H1 (cell line): ENCODE measurements around the gene PIGZ. TPM values are rescaled to one million over a fixed set of nuclear protein-coding genes. Genes with fewer than 3 reads are reported as not detected.

Experiments used
- CTCF ChIA-PET: fragments of 300-600 bp; sonication (Branson Sonifier 250); formaldehyde crosslinking; loops from one replicate; lab custom pipeline; 2021; ENCODE audit not compliant: partially characterized antibody; lab: Charles Lee
- POLR2A ChIA-PET: fragments of 300-600 bp; sonication (Branson Sonifier 250); formaldehyde crosslinking; loops from one replicate; lab custom pipeline; 2021; ENCODE audit warnings: inconsistent platforms; ENCODE audit not compliant: partially characterized antibody; lab: Charles Lee
- DNase-seq, 2 experiments: peaks; one replicate each; pipeline versions ENCODE4 v3.0.0 to v3.0.0-alpha.2; 2010 to 2022; ENCODE audit warnings: low spot score in 2 of 2, low read depth in 1 of 2, mixed read lengths in 1 of 2
- FAIRE-seq: peaks from 2 replicates; lab custom pipeline; 2011; peaks lifted over from hg19 to GRCh38; lab: Jason Lieb, UNC
- H2AFZ ChIP-seq: 2 replicates; pipeline ENCODE4 v1.8.1; 2012; ENCODE audit warnings: low read length, inconsistent platforms
- H2AK5ac ChIP-seq: 2 replicates; pipeline ENCODE4 v1.6.1; 2013; ENCODE audit warnings: low read depth, low read length
- H2BK120ac ChIP-seq: replicated peaks from 2 replicates; pipeline ENCODE3; 2013; ENCODE audit warnings: low read depth, low read length, inconsistent platforms
- H2BK12ac ChIP-seq: 2 replicates; pipeline ENCODE4 v1.6.1; 2013; ENCODE audit warnings: low read depth, low read length
- H2BK15ac ChIP-seq: 2 replicates; pipeline ENCODE4 v1.6.1; 2013; ENCODE audit warnings: low read length
- H2BK20ac ChIP-seq: 2 replicates; pipeline ENCODE4 v1.6.1; 2013; ENCODE audit warnings: low read length
- H2BK5ac ChIP-seq: 2 replicates; pipeline ENCODE4 v1.6.1; 2013; ENCODE audit warnings: low read depth, low read length
- H3K14ac ChIP-seq: 2 replicates; pipeline ENCODE4 v1.6.1; 2013; ENCODE audit warnings: inconsistent platforms; ENCODE audit not compliant: insufficient read length
- H3K18ac ChIP-seq: 2 replicates; pipeline ENCODE4 v1.6.1; 2013; ENCODE audit warnings: low read length; ENCODE audit errors: extremely low read depth
- H3K23ac ChIP-seq: 2 replicates; pipeline ENCODE4 v1.6.1; 2013; ENCODE audit warnings: inconsistent platforms; ENCODE audit not compliant: insufficient read length
- H3K23me2 ChIP-seq: 2 replicates; pipeline ENCODE4 v1.6.1; 2013; ENCODE audit warnings: low read depth, low read length
- H3K27ac ChIP-seq: 2 replicates; pipeline ENCODE4 v1.6.1; 2011; ENCODE audit warnings: low read depth, low read length, inconsistent platforms
- H3K27me3 ChIP-seq, 4 experiments: replicated peaks in 1 of 4; 1 replicate in 1 of 4; 2 replicates in 3 of 4; pipeline versions ENCODE4 v1.6.1 to v1.8.1; 2011 to 2013; ENCODE audit warnings: low read length in 3 of 4, mild to moderate bottlenecking in 3 of 4, inconsistent platforms in 2 of 4, mixed read lengths in 2 of 4, moderate library complexity in 1 of 4; ENCODE audit not compliant: control insufficient read depth in 3 of 4, insufficient read depth in 3 of 4; ENCODE audit errors: extremely low read depth in 1 of 4
- H3K36me3 ChIP-seq, 4 experiments: 2 replicates each; pipeline versions ENCODE4 v1.6.1 to v1.8.1; 2011 to 2013; ENCODE audit warnings: mild to moderate bottlenecking in 4 of 4, low read length in 3 of 4, moderate library complexity in 2 of 4, control low read depth in 1 of 4, inconsistent platforms in 1 of 4; ENCODE audit not compliant: insufficient read depth in 4 of 4, control insufficient read depth in 2 of 4
- H3K4ac ChIP-seq: replicated peaks from 2 replicates; pipeline ENCODE3; 2013; ENCODE audit warnings: low read length, low read depth, mixed read lengths, inconsistent platforms; ENCODE audit not compliant: insufficient read length
- H3K4me1 ChIP-seq, 4 experiments: replicated peaks in 1 of 4; 1 replicate in 1 of 4; 2 replicates in 3 of 4; pipeline versions ENCODE4 v1.6.1 to v1.8.1; 2011 to 2013; ENCODE audit warnings: low read length in 3 of 4, inconsistent platforms in 2 of 4, mixed read lengths in 1 of 4; ENCODE audit not compliant: insufficient read depth in 4 of 4, control insufficient read depth in 3 of 4
- H3K4me2 ChIP-seq, 2 experiments: 2 replicates each; pipeline versions ENCODE4 v1.6.1 to v1.8.1; 2011 to 2013; ENCODE audit warnings: low read depth in 2 of 2, low read length in 2 of 2, control low read depth in 1 of 2, inconsistent platforms in 1 of 2, mild to moderate bottlenecking in 1 of 2; ENCODE audit not compliant: insufficient read depth in 1 of 2
- H3K4me3 ChIP-seq, 4 experiments: fragments of 200-600, 300-600 bp in 1 of 4; sonication (generic), shearing (Covaris generic), sonication (Bioruptor Twin) in 1 of 4; 2 replicates each; pipeline versions ENCODE4 v1.5.1 to v1.8.1; 2011 to 2016; ENCODE audit warnings: low read length in 4 of 4, low read depth in 3 of 4, control low read depth in 2 of 4, inconsistent platforms in 2 of 4, mild to moderate bottlenecking in 2 of 4, mixed read lengths in 1 of 4, moderate library complexity in 1 of 4; ENCODE audit not compliant: insufficient read depth in 2 of 4; ENCODE audit errors: extremely low read depth in 1 of 4
- H3K56ac ChIP-seq: replicated peaks from 2 replicates; pipeline ENCODE3; 2013; ENCODE audit warnings: low read depth, mild to moderate bottlenecking, mixed read lengths, low read length, inconsistent platforms; ENCODE audit not compliant: insufficient read length
- H3K79me1 ChIP-seq: 2 replicates; pipeline ENCODE4 v1.6.1; 2013; ENCODE audit warnings: low read depth, low read length, control low read depth
- H3K79me2 ChIP-seq, 2 experiments: 2 replicates each; pipeline versions ENCODE4 v1.6.1 to v1.8.1; 2012 to 2013; ENCODE audit warnings: low read length in 2 of 2, mild to moderate bottlenecking in 2 of 2, inconsistent platforms in 1 of 2; ENCODE audit not compliant: insufficient read depth in 2 of 2, control insufficient read depth in 1 of 2
- H3K9ac ChIP-seq, 4 experiments: replicated peaks in 1 of 4; 1 replicate in 1 of 4; 2 replicates in 3 of 4; pipeline versions ENCODE4 v1.6.1 to v1.8.1; 2011 to 2013; ENCODE audit warnings: low read depth in 3 of 4, low read length in 3 of 4, control low read depth in 2 of 4, mild to moderate bottlenecking in 2 of 4, moderate library complexity in 2 of 4, inconsistent platforms in 1 of 4; ENCODE audit errors: extremely low read depth in 1 of 4
- H3K9me3 ChIP-seq, 2 experiments: 2 replicates each; pipeline versions ENCODE4 v1.6.1 to v1.8.1; 2012 to 2013; ENCODE audit warnings: mild to moderate bottlenecking in 2 of 2, moderate library complexity in 2 of 2, control low read depth in 1 of 2, inconsistent platforms in 1 of 2, low read depth in 1 of 2, low read length in 1 of 2, mixed read lengths in 1 of 2; ENCODE audit not compliant: insufficient read depth in 2 of 2
- H4K20me1 ChIP-seq, 2 experiments: replicated peaks in 1 of 2; 2 replicates each; pipeline versions ENCODE3 to v1.8.1; 2011 to 2013; ENCODE audit warnings: inconsistent platforms in 2 of 2, low read length in 2 of 2, mild to moderate bottlenecking in 1 of 2; ENCODE audit not compliant: insufficient read depth in 2 of 2, control insufficient read depth in 1 of 2
- H4K5ac ChIP-seq: 2 replicates; pipeline ENCODE4 v1.6.1; 2013; ENCODE audit warnings: low read length, low read depth, mixed read lengths, inconsistent platforms; ENCODE audit not compliant: insufficient read length
- H4K8ac ChIP-seq: 2 replicates; pipeline ENCODE4 v1.8.0; 2013; ENCODE audit warnings: mild to moderate bottlenecking, moderate library complexity, low read length, inconsistent platforms; ENCODE audit not compliant: insufficient read depth; ENCODE audit errors: extremely low read depth
- H4K91ac ChIP-seq: replicated peaks from 2 replicates; pipeline ENCODE3; 2013; ENCODE audit warnings: low read length, mixed read lengths, inconsistent platforms; ENCODE audit not compliant: insufficient read length
- CHD1 ChIP-seq: IDR thresholded peaks from 2 replicates; pipeline ENCODE4 v1.6.1; 2012; ENCODE audit warnings: low read depth, low read length, improper control_type of control experiment
- CREB1 ChIP-seq: IDR thresholded peaks from 2 replicates; pipeline ENCODE4 v1.6.1; 2012; ENCODE audit warnings: inconsistent platforms
- EGR1 ChIP-seq: IDR thresholded peaks from 2 replicates; pipeline ENCODE4 v1.6.1; 2011; ENCODE audit warnings: low read depth, low read length, borderline replicate concordance
- GTF2F1 ChIP-seq: IDR thresholded peaks from 2 replicates; pipeline ENCODE4 v1.6.1; 2012; ENCODE audit warnings: low read depth, low read length, improper control_type of control experiment, borderline replicate concordance
- JUN ChIP-seq: IDR thresholded peaks from 2 replicates; pipeline ENCODE4 v1.6.1; 2011; ENCODE audit warnings: low read depth, mild to moderate bottlenecking, improper control_type of control experiment, low read length
- KDM1A ChIP-seq: fragments of 200-600, 300-600 bp; sonication (generic); IDR thresholded peaks from 2 replicates; pipeline ENCODE4 v1.7.1; 2016; ENCODE audit warnings: mild to moderate bottlenecking, low read length, borderline replicate concordance
- RBBP5 ChIP-seq: IDR thresholded peaks from 2 replicates; pipeline ENCODE4 v1.7.1; 2012; ENCODE audit warnings: low read depth, mild to moderate bottlenecking, inconsistent platforms, low read length, moderate library complexity, borderline replicate concordance
- RNF2 ChIP-seq: fragments of 200-900, 300-1000 bp; sonication (generic); IDR thresholded peaks from 2 replicates; pipeline ENCODE4 v1.7.1; 2016; ENCODE audit warnings: borderline replicate concordance, low read depth, mild to moderate bottlenecking, antibody characterized with exemption, low read length; ENCODE audit not compliant: poor library complexity, severe bottlenecking; ENCODE audit errors: missing control alignments
- SUZ12 ChIP-seq: fragments of 200-600 bp; sonication (generic); IDR thresholded peaks from 2 replicates; pipeline ENCODE4 v1.6.1; 2012; ENCODE audit warnings: mild to moderate bottlenecking, inconsistent platforms, low read length, moderate library complexity, mixed read lengths
- TAF1 ChIP-seq: IDR thresholded peaks from 2 replicates; pipeline ENCODE4 v1.6.1; 2011; ENCODE audit warnings: mild to moderate bottlenecking, low read depth, low read length
- TBP ChIP-seq: IDR thresholded peaks from 2 replicates; pipeline ENCODE4 v1.6.1; 2011; ENCODE audit warnings: low read depth, low read length, improper control_type of control experiment
- WGBS, 2 experiments: shearing (Covaris generic) in 1 of 2; methylation state at CpG; one replicate each; pipeline versions ENCODE4 v1.1.6 to v1.1.7; 2013 to 2015; ENCODE audit warnings: low lambda C conversion rate in 2 of 2, mixed read lengths in 2 of 2, inconsistent platforms in 1 of 2, low coverage in 1 of 2, missing lambda C conversion rate in 1 of 2; ENCODE audit not compliant: insufficient replicate concordance in 2 of 2, insufficient coverage in 1 of 2, insufficient read length in 1 of 2; ENCODE audit errors: extremely low coverage in 1 of 2, missing lambda C conversion rate in 1 of 2; 5-methylcytosine and 5-hydroxymethylcytosine counted together
- polyA plus RNA-seq, 7 experiments: library from polyadenylated mRNA; depleted of rRNA in 3 of 7; stranded (reverse) in 5 of 7; unstranded in 2 of 7; fragments of >200 nt in 5 of 7; fragments of 200-250 nt in 2 of 7; gene quantifications; 1 replicate in 5 of 7; 2 replicates in 1 of 7; 4 replicates in 1 of 7; pipeline versions ENCODE4 v1.2.1 to v1.2.3, GENCODE V29; 2011 to 2013; ENCODE audit warnings: missing spikeins in 2 of 7, mixed read lengths in 2 of 7
- total RNA-seq: library from RNA; stranded (reverse); fragmentation: NEBNext Ultra II Directional; extraction: Animal tissue kit (Norgen Biotek cat#: 25700); gene quantifications from 2 replicates; pipeline ENCODE4 v1.2.1, GENCODE V29; 2021
- TF ChIP-seq, protein P1 (sequence below): IDR thresholded peaks from 2 replicates; pipeline ENCODE4 v1.6.1; 2011; ENCODE audit warnings: low read length, improper control_type of control experiment

Gene PIGZ
- total and polyA plus RNA-seq, 2 of the 8 experiments (the other 6 are each of a cell fraction or from before 2014, with no cell fraction given) = 0.32 TPM; not detected in 1

DNA sequence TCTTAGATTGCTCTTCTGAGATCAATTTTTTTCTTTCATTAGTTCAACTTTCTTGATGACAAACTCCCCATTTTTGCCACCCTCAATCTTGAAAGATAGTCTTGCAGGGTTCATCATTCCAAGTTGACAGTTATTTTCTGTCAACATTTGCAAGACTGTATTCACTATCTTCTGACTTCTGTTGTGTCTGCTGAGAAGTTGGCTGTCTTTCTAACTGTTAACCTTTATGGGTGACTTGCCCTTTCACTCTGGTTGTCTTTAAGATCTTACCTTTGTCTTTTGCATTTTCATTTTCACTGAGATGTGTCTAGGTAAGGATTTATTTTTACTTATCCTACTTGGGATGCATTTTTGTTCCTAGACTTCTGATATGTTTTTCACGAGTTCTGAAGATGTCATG lies 14.6 kb upstream of the PIGZ start:
- no peaks in the 10 kb centered on the region for H3K79me1 ChIP-seq
- H4K91ac ChIP-seq = no peak overlapping the region
- FAIRE-seq (no peak), DNase-seq (no peak)
- H2BK120ac ChIP-seq = no peak overlapping the region
- no peaks in the 10 kb centered on the region for H3K36me3 ChIP-seq
- H3K27ac ChIP-seq = no peak overlapping the region
- H2BK12ac ChIP-seq = no peak overlapping the region
- no peak overlapping the region for H3K4me2 ChIP-seq
- no peak overlapping the region for H3K4me3 ChIP-seq
- H3K4ac ChIP-seq = no peak overlapping the region
- H3K23ac ChIP-seq = no peak overlapping the region
- no peak overlapping the region for H3K18ac ChIP-seq
- H2BK20ac ChIP-seq = no peak overlapping the region
- no peak overlapping the region for H2AFZ ChIP-seq
- H2BK15ac ChIP-seq = no peak overlapping the region
- no peaks in the 10 kb centered on the region for H3K23me2 ChIP-seq
- H2BK5ac ChIP-seq = no peak overlapping the region
- H3K79me2 ChIP-seq = no peaks in the 10 kb centered on the region
- POLR2A ChIA-PET = no interaction called here
- H2AK5ac ChIP-seq = no peak overlapping the region
- peaks cover 0 to 1% of the 10 kb centered on the region in 2 experiments for H4K20me1 ChIP-seq
- no peak overlapping the region for H3K9ac ChIP-seq
- CTCF ChIA-PET = no interaction called here
- no peak overlapping the region for H3K56ac ChIP-seq
- no peak overlapping the region for H4K8ac ChIP-seq
- H3K9me3 ChIP-seq = no peaks in the 10 kb centered on the region
- 88% methylated on average over 1 of the region's 1 CpG; no CpG with 5 or more reads in 1 of the 2 experiments for WGBS, 2 experiments
- no peak overlapping the region for H3K14ac ChIP-seq
- no peak overlapping the region for H4K5ac ChIP-seq
- no peaks in the 10 kb centered on the region for H3K27me3 ChIP-seq
- TF ChIP-seq RNF2 (no peak), CREB1 (no peak), KDM1A (no peak), EGR1 (no peak), CHD1 (no peak), TAF1 (no peak), RBBP5 (no peak), SUZ12 (no peak), JUN (no peak), GTF2F1 (no peak), TBP (no peak)
- TF ChIP-seq, protein P1, sequence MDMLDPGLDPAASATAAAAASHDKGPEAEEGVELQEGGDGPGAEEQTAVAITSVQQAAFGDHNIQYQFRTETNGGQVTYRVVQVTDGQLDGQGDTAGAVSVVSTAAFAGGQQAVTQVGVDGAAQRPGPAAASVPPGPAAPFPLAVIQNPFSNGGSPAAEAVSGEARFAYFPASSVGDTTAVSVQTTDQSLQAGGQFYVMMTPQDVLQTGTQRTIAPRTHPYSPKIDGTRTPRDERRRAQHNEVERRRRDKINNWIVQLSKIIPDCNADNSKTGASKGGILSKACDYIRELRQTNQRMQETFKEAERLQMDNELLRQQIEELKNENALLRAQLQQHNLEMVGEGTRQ = no peak
- H3K4me1 ChIP-seq = no peaks in the 10 kb centered on the region; a peak in 1 of 7 replicates
